HCEC 1CT (cell line): Measurements from ENCODE around the gene BHLHE40.
"Not testable (repeated sequence)": the region's sequence is repeated elsewhere in the genome, so short reads cannot be mapped to it uniquely, and the experiment has no call there.

Experiments used
- DNase-seq: peaks from one replicate; pipeline ENCODE4 v3.0.0-alpha.2; 2017

BHLHE40 gene

GRCh38 chr3:4979428-4980228 is at the start of gene BHLHE40:
Gene BHLHE40 (plus strand): TSS chr3:4979437. CDS start chr3:4979719, 282 bp downstream.
- no peak for DNase-seq

DNA sequence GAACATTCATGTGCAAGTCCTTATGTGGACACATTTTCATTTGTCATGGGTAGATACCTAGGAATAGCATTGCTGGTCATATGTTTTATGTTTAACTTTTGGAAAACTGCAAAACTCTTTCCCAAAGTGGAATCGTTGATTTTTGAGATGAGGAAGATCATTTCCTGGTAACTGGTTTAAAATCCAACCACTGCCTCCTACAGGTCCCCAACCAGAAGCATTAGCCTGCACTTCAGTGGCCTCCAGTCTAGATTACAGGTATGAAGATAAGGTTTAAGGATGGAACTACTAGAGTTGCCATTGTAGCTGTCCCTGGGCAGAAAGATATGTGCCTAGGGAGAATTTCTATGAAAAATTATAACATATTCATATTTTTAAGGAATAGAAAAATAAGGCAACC is 48.7 kb upstream of the BHLHE40 start:
- DNase-seq, result no peak

GRCh38 chr3:4934050-4934449 is 45.2 kb upstream of the BHLHE40 start:
- no peak for DNase-seq

DNA sequence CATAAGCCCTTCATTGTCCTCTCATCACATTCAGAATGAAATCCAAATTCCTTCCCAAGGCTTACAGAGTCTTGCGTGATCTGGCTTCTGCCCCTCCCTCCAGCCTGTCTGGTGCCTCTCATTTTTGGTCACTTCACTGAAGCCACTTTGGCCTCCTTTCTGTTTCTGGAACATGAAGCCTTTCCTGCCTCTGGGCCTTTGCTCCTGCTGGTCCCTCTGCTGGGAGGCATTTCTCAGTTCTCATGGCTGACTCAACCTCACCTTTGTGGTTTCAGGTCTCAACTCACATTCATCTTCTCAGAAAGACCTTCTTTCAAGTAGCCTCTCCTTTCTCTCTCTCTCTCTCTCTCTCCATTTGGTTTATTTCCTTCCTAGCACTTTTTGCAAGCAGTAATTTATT is 43.9 kb upstream of the BHLHE40 start:
- DNase-seq, result no peak

- DNase-seq, result no peak
Measured at GRCh38 chr3:4936982-4937614, 42.1 kb upstream of the BHLHE40 start.

GRCh38 chr3:4938281-4938982 is 40.8 kb upstream of the BHLHE40 start:
- no peak for DNase-seq

GRCh38 chr3:4939276-4939675 is 40.0 kb upstream of the BHLHE40 start:
- no peak for DNase-seq

- no peak for DNase-seq
Measured at GRCh38 chr3:4940985-4941384, 38.3 kb upstream of the BHLHE40 start.

GRCh38 chr3:4943549-4943948 is 35.7 kb upstream of the BHLHE40 start:
- DNase-seq, result no peak

DNA sequence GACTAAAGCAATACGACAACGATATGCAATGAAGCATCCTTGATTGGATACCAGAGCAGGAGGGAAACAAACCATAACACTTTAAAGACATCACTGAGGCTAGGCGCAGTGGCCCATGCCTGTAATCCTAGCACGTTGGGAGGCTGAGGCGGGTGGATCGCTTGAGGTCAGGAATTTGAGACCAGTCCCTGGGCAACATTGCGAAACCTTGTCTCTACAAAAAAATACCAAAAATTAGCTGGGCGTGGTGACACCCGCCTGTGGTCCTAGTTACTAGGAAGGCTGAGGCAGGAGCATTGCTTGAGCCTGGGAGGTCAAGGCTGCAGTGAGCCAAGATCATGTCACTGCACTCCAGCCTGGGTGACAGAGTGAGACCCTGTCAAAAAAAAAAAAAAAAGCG is 33.9 kb upstream of the BHLHE40 start:
- DNase-seq, result no peak

- no peak for DNase-seq
Measured at GRCh38 chr3:4947028-4947427, 32.2 kb upstream of the BHLHE40 start.

- DNase-seq, result no peak
Measured at GRCh38 chr3:4948395-4948794, 30.8 kb upstream of the BHLHE40 start.

GRCh38 chr3:4949004-4949403 is 30.2 kb upstream of the BHLHE40 start:
- no peak for DNase-seq

DNA sequence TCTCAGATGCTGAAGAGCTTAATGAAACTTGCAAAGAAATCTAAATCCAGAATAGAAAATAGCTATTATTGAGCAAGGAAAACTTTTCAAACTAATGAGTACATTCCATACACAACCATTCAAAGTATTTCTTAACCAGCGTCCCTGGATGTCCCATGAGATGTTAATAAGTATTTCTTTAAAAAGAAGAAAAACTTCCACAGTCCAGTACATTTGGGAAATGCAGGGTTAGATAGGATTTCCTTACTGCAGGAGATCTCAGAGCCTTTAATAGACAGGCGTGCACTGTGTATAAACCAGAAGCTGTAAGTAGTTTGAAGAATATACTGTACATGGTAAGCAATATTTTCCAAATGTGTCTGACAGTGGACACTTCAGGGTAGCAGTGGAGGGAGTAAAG is 29.6 kb upstream of the BHLHE40 start:
- no peak for DNase-seq

- DNase-seq, result no peak
Measured at GRCh38 chr3:4950351-4950784, 28.9 kb upstream of the BHLHE40 start.

DNA sequence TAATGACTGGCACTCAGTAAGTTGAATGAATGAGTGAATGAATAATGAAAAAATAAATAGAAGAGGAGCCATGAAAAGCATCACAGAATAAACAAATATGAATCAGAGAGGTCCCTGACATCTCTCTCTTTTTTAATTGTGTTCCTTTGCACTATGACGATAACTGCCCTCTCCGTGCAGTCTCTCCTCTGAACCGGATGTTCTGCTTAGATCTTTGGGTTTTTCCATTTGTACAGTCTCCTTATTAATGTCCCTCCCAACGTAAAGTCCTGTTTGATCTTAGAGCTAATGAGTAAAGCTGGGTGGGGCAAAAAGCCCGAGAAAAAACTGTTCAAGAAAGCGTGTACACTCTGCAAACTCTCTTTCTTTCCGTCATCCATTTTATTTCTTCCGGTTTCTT is 28.3 kb upstream of the BHLHE40 start:
- no peak for DNase-seq

- no peak for DNase-seq
Measured at GRCh38 chr3:4953119-4953518, 26.1 kb upstream of the BHLHE40 start.

GRCh38 chr3:4954256-4955000 is 24.8 kb upstream of the BHLHE40 start:
- DNase-seq, result no peak

DNA sequence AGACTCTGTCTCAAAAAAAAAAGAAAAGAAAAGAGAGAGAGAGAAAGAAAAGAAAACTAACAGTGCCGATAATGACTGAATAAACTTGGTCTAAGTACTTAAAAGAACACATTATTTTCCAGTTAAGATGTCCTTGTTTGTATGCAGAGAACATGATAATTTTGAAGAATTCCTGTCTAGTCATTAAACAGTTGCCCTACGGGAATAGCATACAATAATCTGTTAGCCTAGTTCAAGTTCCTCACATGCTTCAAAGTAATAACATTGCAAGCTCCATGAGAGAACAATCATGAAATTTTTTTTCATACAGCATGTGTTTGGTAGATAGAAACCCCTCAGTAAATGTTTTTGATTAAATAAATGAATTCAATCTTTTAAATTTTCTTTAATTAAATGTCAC is 23.1 kb upstream of the BHLHE40 start:
- no peak for DNase-seq

- no peak for DNase-seq
Measured at GRCh38 chr3:4956738-4957137, 22.5 kb upstream of the BHLHE40 start.

- DNase-seq, result no peak
Measured at GRCh38 chr3:4957978-4958377, 21.3 kb upstream of the BHLHE40 start.

DNA sequence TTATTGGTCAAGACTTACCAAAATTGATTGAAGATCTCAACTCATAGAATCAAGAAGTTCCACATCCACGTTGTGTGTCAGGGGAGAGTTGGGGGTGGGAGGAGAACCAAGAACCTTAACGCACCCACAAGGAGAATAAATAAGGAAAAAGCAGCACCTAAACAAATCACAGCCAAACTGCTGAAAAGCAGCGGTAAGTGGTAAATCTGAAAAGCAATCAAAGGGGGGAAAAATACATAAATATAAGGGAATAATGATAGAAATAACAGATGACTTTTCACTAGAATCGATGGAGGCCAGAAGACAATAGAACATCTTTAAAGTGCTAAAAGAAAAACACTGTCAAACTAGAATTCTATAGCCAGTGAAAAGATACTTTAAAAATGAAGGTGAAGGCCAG is 20.1 kb upstream of the BHLHE40 start:
- no peak for DNase-seq

DNA sequence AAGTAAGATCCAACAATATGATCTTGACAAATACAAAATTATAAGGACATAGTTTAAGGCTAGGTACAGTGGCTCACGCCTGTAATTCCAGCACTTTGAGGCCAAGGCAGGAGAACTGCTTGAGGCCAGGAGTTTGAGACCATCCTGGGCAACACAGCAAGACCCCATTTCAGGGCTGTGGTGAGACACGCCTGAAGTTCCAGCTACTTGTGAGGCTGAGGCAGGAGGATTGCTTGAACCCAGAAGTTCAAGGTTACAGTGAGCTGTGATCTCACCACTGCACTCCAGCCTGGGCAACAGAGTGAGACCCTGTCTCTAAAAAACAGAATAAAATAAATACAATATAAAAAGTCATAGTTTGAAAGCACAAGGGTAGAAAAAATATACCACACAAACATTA is 17.4 kb upstream of the BHLHE40 start:
- DNase-seq, result not testable (repeated sequence)
